Stimulated activated CD8-positive, alpha-beta memory T cell treated with anti-CD3 and anti-CD28 coated beads, Interleukin-15, amount 100 ng/mL, for 4 hours (primary cell): Measurements from ENCODE around the gene AGL.
"Not testable (repeated sequence)": the region's sequence is repeated elsewhere in the genome, so short reads cannot be mapped to it uniquely, and the experiment has no call there.

Experiments
- DNase-seq, 2 donors: peaks; one replicate each; pipeline ENCODE4 v3.0.0-alpha.2; 2020; ENCODE audit warnings: low read depth in 2 of 2

The AGL gene

DNA sequence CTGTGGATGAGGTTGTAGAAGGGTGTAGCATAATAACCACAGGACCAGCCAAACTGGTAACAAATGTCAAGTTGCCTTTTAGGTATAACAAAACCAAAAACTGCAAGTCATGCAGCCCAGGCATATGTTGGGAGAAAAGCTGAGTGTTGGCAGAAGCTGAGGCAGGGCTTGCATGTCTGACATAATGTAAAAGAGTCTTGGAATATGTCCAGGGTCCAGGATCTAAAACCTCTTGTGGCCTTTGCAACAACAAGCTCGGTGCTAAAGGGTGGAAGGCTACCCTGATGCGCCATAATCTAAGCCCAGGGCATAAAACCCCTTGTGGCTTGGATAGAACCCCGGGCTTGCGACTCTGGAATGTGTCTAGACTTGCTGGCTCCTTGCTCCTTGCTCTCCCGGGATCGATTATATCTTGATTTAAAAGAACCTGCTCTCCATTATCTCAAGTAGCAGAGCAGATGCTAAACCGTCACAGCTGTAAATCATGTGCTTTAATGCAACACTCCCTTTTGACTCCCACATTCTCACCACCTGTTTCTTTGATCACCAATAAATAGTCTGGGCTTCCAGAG, 93.1 kb downstream of the AGL start:
- no peak for DNase-seq

GRCh38 chr1:99944192-99944591, 94.0 kb downstream of the AGL start:
- no peak for DNase-seq

DNA sequence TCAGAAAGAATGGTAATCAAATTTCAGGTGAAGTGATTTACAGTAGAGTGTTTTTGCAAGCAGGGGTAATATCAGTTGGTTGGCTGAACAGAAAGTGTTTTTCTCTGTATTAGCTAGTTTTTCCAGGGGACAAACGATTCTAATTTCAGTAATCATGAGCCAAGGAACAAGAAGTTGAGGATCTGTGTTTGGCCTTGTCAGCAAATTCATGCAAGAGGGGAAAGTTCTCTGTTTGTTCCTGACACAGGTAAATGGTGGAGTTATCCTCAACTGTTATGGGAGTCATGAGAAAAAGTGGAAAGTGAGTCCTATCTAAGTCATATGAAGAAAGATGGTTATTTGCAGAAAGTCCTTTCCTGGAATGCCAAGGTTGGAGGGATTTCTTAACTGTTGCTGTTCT, 95.0 kb downstream of the AGL start:
- DNase-seq, result no peak

DNA sequence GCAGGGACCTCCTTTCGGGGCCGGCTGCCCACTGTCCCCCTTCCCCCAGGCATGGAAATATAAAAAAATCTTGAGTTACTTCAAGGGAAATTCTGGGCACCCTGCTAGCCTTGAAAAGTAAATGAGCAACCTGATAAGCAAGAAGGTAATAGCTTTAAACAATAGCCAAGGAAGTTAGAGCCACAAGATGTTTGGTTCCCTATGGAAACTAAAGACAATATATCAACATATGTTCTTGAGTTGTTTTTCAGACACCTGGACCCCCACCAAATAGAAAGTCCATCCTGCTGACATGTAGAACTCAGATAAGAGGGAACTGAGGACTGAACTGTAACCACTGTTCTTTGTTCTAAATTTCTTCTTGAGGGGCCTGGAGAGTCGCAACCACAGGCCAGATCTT, 100.3 kb downstream of the AGL start:
- DNase-seq, result no peak

GRCh38 chr1:99952522-99952921, 102.4 kb downstream of the AGL start:
- no peak for DNase-seq

GRCh38 chr1:99955375-99955774, 105.2 kb downstream of the AGL start:
- no peak for DNase-seq

- no peak for DNase-seq
Observed at GRCh38 chr1:99956755-99957154, 106.6 kb downstream of the AGL start.

DNA sequence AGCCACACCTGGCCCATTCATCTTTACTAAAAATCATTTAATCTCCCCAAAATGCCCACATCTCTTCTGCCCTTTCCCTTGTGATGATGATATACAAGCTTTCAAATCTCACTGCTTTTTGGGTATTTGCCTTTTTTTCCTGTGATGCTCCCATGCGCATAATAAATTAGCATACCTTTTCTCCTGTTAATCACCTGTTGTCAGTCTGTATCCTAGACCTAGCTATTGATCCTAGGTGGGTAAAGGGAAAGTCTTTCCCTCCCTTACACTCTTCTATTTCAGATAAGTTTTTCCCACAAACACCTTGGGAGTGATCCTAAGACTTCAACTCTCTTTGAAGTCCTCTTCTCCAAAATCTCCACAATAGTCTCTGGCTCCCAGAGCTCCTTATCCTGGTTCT, 107.7 kb downstream of the AGL start:
- DNase-seq, result no peak

GRCh38 chr1:99959189-99959705, 109.1 kb downstream of the AGL start:
- not testable (repeated sequence) for DNase-seq

- DNase-seq, result not testable (repeated sequence)
Observed at GRCh38 chr1:99960260-99960659, 110.1 kb downstream of the AGL start.

DNA sequence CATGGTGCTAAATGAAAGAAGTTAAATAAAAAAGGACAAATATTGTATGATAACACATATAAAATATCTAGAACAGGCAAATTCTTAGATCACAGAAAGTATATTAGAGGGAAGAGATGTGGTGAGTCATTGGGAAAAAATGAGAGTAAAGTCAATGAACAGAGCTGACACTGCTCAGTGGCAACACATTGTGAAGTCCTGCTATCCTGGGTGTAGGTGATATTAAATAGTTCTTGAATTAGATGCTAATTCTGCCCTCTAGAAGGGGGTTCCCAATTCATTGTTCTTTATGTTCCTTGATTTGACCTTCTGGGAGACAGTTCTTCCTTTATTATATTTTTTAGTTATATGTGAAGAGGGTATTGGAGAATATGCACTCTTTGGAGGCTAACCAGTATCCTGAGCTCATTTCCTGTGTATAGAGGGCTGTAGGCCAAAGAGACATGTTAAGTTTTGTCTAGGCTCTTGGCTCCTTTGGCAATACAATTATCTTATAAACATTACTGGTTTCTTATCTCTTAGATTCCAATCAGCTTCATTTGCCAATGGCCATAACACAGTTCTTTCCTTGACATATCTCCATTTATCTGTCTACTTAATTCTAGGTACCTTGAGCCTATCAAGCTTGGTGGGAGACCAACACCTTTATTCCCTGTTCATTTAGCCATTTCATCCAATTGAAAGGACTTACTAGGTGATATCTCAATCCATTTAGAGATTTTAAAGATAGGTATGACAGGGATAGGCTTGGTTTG, 113.1 kb downstream of the AGL start:
- DNase-seq, result no peak

GRCh38 chr1:99964806-99965205, 114.6 kb downstream of the AGL start:
- DNase-seq, result no peak

- DNase-seq, result no peak
Observed at GRCh38 chr1:99965646-99966375, 115.7 kb downstream of the AGL start.

DNA sequence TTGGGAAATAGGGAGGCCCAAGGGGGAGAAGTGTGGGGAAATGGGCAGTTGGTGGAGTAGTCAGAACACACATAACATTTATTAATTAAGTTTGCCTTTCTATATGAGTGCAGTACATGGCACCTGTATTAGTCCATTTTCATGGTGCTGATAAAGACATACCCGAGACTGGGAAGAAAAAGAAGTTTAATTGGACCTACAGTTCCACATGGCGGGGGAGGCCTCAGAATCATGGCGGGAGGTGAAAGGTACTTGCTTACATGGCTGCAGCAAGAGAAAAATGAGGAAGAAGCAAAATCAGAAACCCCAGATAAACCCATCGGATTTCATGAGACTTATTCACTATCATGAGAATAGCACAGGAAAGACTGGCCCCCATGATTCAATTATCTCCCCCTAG, 118.1 kb downstream of the AGL start:
- DNase-seq, result no peak

DNA sequence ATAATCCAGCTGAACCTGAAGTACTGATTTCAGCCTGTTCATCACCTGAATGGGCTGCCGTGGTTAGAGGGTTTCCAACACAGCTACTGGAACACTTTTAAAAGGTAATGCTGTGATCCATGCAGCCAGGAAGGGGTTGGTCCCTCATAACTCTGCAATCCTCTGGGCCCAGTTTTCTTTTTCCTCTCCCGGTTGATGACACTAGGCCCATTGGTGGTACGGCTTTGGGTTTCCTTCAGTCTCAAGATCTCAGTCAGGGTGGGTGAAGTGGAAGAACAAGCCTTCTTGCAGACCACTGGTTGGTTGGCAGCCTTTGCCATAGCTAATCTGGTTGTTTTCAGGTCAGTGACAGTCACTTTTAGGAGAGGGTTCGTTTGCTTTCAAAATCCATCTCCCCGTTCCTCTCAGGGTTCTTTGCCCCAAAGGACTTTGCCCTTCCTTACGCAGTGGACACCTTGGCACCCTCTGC, 119.1 kb downstream of the AGL start:
- DNase-seq, result no peak

DNA sequence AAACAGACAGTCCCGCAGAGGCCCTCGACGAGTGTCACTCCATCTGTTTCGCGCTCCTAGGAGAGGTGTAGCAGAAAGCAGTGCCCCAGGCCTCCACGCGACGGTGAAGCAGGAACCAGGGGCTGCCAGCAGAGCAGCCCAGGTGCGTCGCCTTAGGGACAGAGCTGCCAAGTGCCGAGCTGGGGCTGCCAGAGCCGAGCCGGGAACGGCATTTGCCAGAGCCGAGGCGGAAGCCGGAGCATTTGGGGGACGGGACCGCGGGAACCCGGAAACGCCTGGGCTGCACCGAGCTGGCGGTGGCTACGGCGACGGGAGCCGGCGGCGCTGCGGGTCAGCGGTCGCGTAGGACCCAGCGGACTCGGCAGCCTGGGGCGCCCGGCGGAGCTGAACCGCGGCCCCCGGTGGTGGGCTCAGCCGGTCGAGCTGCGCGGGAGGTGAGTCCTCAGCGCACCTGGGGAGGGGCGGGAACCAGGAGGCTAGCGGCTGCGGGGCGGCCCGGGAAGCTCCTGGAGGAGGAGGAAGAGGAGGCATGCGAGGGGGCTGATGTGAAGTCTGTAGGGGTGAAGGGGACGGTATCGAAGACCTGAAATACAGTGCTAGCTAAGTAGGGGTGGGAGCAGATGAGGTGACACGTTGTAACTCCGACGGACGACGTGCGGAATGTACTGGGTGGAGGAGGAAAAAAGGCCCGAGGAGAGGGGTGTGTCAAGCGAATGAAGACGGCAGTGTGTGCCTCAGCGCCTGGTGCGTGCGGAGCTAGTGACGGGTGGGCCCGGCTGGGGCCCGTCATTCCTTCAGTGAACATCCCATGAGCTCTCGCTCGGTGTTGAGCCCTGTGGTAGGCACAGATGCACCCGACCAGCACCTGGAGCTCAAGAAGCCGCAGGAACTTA, 119.8 kb downstream of the AGL start, which contains the start of gene SLC35A3:
TSS of gene SLC35A3 (plus strand) at position 268 of the 893 bp plus-strand sequence. CDS start 23,559 bp downstream, outside the sequence.
- peak; percentile 50 to 56 for DNase-seq

DNA sequence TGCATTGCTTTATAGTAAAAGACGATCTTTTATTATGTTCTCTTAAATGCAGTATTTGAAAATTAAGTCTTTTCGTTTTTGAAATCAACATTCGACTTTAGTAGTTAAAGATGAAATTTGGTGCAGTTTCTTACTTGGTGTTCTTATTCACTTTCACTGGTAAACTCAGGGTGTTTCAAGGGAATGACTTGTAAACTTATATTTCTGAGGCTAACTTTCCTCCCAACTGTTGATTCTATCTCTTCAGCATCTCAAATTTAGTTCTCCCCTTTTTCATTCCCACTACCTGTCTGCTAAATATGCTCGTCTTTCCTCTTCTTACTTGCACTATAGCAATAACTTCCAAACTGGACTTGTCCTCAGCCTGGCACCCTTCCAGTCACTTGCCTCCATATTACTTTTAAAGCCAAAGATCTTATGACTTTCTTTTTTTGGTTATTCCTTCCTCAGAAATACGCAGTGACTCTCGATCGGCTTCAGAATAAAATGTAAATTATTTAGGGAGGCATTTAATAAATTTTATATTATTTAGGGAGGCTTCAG, 120.6 kb downstream of the AGL start:
- DNase-seq, result no peak

GRCh38 chr1:99972066-99972465, 121.9 kb downstream of the AGL start:
- not testable (repeated sequence) for DNase-seq
